GM12878 (cell line): ENCODE data around the gene ULBP1.

Experiments
- CREB1 ChIP-seq: IDR thresholded peaks from 2 replicates; pipeline ENCODE4 v1.6.1; 2012; ENCODE audit warnings: low read depth, mild to moderate bottlenecking, inconsistent platforms
- ELK1 ChIP-seq: IDR thresholded peaks from 2 replicates; pipeline ENCODE4 v1.6.1; 2012; ENCODE audit warnings: low read depth, low read length, improper control_type of control experiment
- EP300 ChIP-seq, 2 experiments: fragments of 150-350 bp in 1 of 2; IDR thresholded peaks; 2 replicates each; pipeline ENCODE4 v1.6.1; 2011 to 2012; ENCODE audit warnings: low read depth in 2 of 2, low read length in 2 of 2, borderline replicate concordance in 1 of 2, improper control_type of control experiment in 1 of 2, inconsistent platforms in 1 of 2; ENCODE audit not compliant: control insufficient read depth in 1 of 2
- EZH2 ChIP-seq: IDR thresholded peaks from 2 replicates; pipeline ENCODE4 v1.6.1; 2012; ENCODE audit warnings: low read depth, mild to moderate bottlenecking, control low read depth, inconsistent platforms, low read length, borderline replicate concordance; ENCODE audit not compliant: control insufficient read depth
- MYC ChIP-seq: IDR thresholded peaks from 2 replicates; pipeline ENCODE4 v1.6.1; 2011; ENCODE audit warnings: mild to moderate bottlenecking, low read length, moderate library complexity, inconsistent platforms; ENCODE audit not compliant: insufficient read depth, insufficient replicate concordance, insufficient read length, severe bottlenecking
- POLR2A ChIP-seq: IDR thresholded peaks from 2 replicates; pipeline ENCODE4 v1.6.1; 2011; ENCODE audit warnings: low read depth, mild to moderate bottlenecking, low read length
- POLR2AphosphoS5 ChIP-seq: IDR thresholded peaks from 2 replicates; pipeline ENCODE4 v1.6.1; 2011; ENCODE audit warnings: mild to moderate bottlenecking, low read length, inconsistent platforms
- PRDM15 ChIP-seq: fragments of 450-650 bp; formaldehyde crosslinking; IDR thresholded peaks from 2 replicates; pipeline ENCODE4 v1.4.0; 2020; ENCODE audit warnings: mild to moderate bottlenecking, moderate library complexity
- TBL1XR1 ChIP-seq: IDR thresholded peaks from 2 replicates; pipeline ENCODE4 v1.6.1; 2012; ENCODE audit warnings: low read depth, low read length, improper control_type of control experiment
- TCF3 ChIP-seq: IDR thresholded peaks from 2 replicates; pipeline ENCODE4 v1.6.1; 2012; ENCODE audit warnings: low read depth, mild to moderate bottlenecking, low read length, borderline replicate concordance; ENCODE audit not compliant: insufficient read depth
- ZNF217 ChIP-seq: fragments of 450-650 bp; IDR thresholded peaks from 2 replicates; pipeline ENCODE4 v1.6.1; 2017; ENCODE audit warnings: antibody characterized with exemption, mild to moderate bottlenecking
- TF ChIP-seq, protein P1 (sequence below), 3 experiments: IDR thresholded peaks in 2 of 3; conservative IDR thresholded peaks in 1 of 3; 2 replicates each; pipeline ENCODE4 v1.5.1; 2011; ENCODE audit warnings: low read depth in 3 of 3, low read length in 3 of 3, mild to moderate bottlenecking in 3 of 3, control low read depth in 2 of 3, moderate library complexity in 2 of 3, inconsistent platforms in 1 of 3, mixed read lengths in 1 of 3; ENCODE audit not compliant: control insufficient read depth in 2 of 3, insufficient read depth in 1 of 3; ENCODE audit errors: extremely low read depth in 1 of 3

- TF ChIP-seq, protein P1, sequence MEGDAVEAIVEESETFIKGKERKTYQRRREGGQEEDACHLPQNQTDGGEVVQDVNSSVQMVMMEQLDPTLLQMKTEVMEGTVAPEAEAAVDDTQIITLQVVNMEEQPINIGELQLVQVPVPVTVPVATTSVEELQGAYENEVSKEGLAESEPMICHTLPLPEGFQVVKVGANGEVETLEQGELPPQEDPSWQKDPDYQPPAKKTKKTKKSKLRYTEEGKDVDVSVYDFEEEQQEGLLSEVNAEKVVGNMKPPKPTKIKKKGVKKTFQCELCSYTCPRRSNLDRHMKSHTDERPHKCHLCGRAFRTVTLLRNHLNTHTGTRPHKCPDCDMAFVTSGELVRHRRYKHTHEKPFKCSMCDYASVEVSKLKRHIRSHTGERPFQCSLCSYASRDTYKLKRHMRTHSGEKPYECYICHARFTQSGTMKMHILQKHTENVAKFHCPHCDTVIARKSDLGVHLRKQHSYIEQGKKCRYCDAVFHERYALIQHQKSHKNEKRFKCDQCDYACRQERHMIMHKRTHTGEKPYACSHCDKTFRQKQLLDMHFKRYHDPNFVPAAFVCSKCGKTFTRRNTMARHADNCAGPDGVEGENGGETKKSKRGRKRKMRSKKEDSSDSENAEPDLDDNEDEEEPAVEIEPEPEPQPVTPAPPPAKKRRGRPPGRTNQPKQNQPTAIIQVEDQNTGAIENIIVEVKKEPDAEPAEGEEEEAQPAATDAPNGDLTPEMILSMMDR (IDR thresholded peaks at IDR 0.05 in 2 of 3, conservative IDR thresholded peaks at IDR 0.05 in 1 of 3; ENCODE audit: control insufficient read depth in 2 of 3, extremely low read depth in 1 of 3, insufficient read depth in 1 of 3, low read depth in 3 of 3, low read length in 3 of 3): no peak
- TF ChIP-seq POLR2A (no peak), ELK1 (no peak), CREB1 (no peak), TCF3 (no peak), POLR2AphosphoS5 (no peak), ZNF217 (no peak), EP300 (IDR thresholded peaks at IDR 0.05; ENCODE audit: borderline replicate concordance in 1 of 2, control insufficient read depth in 1 of 2, low read depth in 2 of 2, low read length in 2 of 2) (no peak), MYC (no peak), TBL1XR1 (no peak), PRDM15 (CRISPR knock-in tag) (no peak), EZH2 (no peak)
These were observed 23.9 kb downstream of the ULBP1 start for GRCh38 chr6:149987602-149988107.
